GM18867 (cell line): Measurements from ENCODE around the gene DLG4.
"Not testable (repeated sequence)": the region's sequence is repeated elsewhere in the genome, so short reads cannot be mapped to it uniquely, and the experiment has no call there.

Experiments
- ATAC-seq: cut with Tn5 transposase; IDR thresholded peaks from one replicate; pipeline ENCODE4 v1.9.1; 2021; ENCODE audit warnings: mild to moderate bottlenecking, moderate library complexity; ENCODE audit not compliant: unreplicated experiment

The DLG4 gene

DNA sequence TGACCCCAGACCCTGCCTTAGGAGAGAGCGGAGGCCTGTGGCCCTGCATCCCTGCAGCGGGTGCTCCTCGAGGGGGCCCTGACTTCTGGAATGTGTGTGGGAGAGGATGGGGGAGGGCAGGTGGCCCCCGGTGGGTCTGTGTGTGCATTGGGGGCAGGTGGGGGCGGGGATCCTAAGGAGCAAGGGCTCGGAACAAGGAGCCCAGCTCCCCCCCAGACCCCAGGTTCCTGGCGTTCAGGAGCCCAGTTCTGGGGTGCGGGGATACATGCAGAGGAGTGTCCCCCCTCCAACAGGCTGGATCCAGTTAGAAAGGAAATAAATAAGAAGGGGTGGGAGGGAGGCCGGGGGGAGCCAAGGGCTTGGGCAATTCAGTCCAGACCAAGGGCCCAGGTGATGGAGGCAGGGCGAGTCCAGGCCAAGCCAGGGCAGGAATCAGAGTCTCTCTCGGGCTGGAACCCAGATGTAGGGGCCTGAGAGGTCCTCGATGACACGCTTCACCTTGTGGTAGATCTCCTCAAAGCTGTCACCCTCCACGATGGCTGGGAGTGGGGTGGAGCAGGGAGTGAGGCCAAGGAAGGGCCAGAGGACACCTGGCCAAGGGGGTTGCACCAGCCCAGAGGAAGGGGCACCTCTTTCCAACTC, 29.2 kb downstream of the DLG4 start:
- ATAC-seq = no peak

DNA sequence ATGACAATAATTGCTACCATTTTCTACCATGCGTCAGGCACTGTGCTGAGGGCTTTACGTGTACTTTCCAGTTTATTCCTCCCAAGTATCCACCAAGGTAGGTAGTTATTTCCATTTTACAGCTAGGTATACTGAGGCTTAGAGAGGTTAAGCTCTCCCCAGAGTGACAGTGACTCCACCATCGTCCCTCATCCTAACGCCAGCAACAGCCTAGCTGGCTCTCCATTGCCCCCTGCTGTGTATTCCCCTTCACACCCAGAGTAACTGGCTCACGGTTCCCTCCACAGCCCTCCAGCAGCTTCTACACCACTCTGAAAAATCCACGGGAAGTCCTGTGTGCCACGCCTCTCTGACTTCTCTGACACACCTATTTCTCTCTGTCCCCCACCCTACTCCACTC, 33.4 kb downstream of the DLG4 start:
- no peak for ATAC-seq

DNA sequence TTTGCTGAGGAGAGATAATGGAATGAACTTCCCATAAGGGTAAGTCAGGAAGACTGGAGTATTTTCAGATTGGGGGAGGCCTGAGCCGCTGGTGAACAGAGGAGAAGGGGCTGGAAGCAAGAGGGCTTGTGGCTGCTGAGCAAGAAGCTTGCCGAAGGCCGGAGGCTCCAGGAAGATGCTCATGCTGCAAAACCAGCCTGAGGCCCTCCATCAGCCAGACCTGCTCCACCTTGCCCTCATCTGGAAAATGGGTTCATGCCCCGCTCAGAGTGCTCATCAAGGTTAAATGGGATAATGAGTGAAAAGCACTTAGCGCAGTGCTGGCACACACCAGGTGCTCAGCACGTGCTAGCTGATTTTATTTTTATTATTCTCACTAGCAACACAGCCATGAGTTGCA, 35.0 kb downstream of the DLG4 start:
- ATAC-seq = no peak

DNA sequence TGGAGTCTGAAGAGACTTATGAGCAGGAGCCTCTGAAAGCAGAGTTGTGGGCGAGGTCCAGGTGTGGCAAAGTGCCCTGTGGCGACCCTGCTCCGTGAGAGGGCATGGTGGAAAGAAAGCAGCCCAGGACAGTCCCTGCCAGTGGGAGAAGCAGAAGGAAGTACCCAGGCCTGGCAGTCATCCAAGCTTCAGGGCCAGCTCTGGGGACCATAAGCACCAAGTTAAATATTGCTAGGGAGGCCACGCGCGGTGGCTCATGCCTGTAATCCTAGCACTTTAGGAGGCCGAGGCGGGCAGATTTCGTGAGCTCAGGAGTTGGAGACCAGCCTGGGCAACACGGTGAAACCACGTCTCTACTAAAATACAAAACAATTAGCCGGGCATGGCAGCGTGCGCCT, 35.5 kb downstream of the DLG4 start:
- ATAC-seq = no peak

DNA sequence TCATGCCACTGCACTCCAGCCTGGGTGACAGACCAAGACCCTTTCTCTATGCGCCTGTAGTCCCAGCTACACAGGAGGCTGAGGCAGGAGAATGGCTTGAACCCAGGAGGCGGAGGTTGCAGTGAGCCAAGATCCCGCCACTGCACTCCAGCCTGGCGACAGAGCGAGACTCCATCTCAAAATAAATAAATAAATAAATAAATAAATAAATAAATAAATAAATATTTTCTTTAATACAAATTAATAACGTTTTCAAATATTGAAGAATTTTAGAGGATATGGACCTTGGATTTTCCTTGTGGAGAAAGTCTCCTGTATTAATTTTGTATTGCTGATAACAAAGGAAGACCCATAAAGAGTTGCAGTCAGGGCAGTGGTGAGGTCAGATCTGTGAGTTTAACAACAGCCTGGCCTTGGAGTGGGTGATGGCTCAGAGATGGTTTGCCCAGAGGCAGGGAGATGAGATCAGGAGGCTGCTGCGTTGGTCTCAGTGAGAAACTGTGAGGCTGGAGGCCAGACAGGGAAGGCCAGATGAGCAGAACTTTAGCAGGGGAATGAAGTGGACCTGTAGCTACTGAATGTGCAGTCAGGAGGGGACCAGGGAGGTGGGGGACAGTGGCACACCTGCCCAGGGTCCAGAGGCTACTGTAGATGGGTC, 36.1 kb downstream of the DLG4 start:
- no peak for ATAC-seq

DNA sequence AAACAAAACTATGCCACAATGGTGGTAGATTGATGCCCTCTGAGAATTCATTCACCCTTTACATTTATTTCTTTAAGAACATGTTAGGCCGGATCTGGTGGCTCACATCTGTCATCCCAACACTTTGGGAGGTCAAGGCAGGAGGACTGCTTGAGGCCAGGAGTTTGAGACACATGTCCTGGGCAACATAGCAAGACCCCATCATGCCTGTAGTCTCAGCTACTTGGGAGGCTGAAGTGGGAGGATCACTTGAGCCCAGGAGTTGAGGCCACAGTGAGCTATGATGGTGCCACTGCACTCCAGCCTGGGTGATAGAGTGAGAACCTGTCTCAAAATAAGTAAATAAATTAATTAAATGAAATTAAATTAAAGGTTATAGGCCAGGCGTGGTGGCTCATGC, 37.5 kb downstream of the DLG4 start:
- not testable (repeated sequence) for ATAC-seq

DNA sequence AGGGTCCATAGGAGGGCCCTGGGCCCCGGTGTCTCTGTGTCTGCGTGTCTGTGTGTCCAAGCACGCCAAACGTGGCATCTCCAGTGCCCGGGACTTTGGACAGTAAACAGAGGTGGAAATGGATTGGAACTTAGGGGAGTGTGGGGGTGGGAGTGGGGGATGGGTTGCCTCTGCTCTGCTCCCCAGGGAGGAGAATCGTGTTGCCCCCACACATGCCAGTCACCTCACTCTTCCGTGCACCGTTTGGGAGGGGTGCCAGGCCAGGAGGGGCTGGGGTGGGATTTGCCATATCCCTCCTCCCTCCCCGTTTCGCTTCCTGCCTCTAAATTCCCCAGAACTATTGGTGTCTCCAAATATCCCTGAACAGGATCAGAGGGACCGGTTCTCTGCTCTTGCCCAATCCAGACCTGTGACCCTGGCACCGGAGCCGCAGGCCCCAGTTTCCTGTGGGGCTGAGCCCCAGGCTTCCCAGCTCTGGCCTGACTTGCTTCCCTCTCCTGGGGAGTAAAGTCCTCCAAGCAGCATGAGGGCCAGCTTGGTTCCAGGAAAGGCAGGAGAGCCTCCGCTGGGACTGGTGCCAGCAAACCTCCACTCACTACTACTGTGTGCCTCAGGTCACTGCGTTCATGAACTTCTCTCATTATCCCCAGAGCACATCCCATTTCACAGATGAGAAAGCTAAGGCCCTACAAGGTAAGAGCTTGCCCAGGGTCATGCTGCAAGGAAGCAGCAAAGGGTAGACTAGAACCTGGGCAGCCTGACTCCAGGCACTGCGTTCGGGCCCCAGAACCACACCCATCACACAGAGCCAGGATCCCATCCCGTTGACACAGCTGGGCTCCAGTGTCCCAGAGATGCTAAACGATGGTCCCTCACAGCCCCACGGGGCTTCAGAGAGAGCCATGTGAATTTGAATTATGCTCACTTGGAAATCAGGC, 40.0 kb downstream of the DLG4 start, which contains the start of gene ASGR1:
Gene ASGR1, minus strand, starts transcription at position 54 of the 938 bp plus-strand sequence. CDS start 807 bp downstream, outside the sequence.
- no peak for ATAC-seq

DNA sequence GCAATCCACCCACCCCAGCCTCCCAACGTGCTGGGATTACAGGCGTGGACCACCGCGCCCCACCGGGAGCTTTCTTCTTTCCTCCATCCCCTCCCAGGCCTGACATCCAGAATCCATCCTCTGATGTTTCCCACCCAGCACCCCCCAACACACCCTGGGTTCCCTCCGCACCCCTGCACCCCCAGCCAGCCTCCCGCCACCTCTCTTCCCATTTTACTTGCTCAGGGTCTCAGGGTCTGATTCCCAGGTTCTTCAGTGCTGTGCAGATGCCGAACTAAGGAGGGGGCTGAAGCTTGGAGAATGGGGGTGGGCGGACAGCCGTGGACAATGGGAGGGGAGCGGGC, 40.7 kb downstream of the DLG4 start:
- ATAC-seq = no peak

DNA sequence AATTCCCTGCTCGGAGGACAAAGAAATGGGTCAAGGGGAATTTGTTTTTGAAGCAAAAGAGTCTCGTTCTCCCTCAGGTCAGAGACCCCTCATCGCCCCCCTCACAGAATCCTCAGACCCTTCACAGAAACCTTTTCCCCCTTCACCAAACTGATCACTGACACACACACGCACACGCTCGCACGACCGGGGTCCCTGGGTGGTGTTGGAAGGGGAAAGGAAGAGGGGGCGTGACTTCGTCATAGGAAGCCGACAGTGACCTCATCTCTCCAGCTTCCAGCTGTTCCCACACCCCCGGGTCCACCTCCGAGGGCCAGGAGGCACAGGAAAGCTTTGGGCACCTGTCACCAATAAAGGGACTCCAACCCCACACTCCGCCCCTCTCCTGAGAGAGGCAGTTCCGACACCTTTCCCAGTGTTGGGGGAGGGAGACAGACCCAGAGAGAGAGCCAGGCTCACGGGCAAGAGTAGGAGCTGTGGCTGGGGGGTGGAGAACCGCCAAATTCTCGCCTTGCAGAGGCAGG, 41.6 kb downstream of the DLG4 start:
- ATAC-seq = no peak

DNA sequence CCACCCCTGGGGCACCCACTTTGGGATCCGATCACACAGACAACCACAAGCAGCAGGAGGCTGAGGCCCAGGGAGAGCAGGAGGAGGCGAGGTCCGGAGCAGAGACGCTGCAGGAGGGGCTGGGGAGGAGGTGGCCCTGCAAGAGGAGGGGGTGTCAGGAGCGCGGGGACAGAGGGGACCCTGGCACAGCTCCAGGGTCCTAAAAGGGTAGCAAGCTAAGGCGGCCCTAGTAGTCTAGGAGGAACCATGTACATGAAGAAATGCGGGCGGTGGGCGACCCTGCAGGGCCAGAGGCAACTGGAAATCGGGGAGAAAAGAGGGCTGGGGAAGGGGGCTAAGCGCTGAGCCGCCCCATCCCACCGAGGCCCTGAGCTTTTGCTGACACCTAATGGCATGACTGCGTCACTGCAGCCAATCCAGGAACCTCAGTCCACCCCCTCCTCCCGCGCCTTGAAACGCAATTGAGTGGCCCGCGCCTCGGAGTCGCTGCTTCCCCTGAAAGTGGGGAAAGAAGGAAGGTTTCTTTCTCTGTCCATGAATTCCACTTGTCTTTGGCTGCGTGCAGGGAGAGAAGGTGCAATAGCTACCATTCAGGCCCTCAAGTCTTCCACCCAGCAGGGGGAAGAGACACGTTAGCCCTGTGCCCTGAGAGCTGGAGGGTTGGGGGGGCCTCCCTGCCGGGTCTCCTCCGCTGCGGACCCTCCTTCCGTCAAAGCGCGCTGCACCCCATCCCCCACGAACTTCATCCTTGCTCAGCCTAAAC, 42.3 kb downstream of the DLG4 start:
- no peak for ATAC-seq

DNA sequence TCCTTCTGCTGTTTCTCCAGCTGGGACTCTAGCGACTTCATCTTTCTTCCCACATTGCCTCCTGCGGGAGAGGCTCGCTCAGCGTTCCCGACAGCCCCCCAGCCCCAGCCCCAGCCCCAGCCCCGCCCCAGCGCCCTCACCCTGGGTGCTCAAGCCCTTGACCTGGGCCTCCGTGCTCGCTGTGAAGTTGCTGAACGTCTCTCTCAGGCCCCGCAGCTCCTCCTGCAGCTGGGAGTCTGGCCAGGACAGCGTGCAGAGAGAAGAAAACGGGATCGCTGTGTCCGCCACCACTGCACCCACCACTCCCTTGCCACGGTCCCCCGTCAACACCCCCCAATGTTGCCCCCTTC, 42.8 kb downstream of the DLG4 start:
- no peak for ATAC-seq

DNA sequence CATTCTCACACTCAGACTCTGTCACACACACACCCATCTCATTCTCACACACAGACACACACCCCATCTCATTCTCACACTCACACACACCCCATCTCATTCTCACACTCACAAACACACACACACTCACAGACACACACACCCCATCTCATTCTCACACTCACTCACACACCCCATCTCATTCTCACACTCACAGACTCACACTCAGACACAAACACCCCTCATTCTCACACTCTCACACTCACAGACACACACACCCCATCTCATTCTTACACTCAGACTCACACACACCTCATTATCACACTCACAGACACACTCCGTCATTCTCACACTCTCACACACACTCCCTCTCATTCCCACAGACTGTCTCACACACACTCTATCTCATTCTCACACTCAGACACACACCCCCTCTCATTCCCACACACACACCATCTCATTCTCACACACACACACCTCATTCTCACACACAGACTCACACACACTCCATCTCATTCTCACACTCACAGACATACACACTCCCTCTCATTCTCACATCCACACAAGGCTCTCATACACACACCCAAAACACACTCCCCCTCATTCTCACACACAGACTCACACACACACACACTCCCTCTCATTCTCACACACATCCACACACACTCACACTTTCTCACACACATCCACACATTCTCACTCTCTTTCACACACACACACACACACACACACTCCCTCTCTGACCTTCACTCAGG, 43.4 kb downstream of the DLG4 start:
- ATAC-seq = no peak

DNA sequence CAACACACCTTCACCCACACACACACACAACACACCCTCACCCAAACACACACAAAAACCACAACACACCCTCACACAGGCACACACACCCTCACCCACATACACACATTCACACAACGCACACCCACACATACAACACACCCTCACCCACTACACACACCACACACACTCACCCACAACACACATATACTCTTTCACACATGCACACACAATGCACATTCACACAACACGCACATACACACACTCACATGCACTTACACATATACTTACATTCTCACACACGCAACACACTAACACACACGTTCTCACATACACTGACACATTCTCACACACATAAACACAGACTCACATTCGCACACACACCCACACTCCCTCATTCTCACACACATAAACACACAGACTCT, 44.3 kb downstream of the DLG4 start:
- no peak for ATAC-seq

DNA sequence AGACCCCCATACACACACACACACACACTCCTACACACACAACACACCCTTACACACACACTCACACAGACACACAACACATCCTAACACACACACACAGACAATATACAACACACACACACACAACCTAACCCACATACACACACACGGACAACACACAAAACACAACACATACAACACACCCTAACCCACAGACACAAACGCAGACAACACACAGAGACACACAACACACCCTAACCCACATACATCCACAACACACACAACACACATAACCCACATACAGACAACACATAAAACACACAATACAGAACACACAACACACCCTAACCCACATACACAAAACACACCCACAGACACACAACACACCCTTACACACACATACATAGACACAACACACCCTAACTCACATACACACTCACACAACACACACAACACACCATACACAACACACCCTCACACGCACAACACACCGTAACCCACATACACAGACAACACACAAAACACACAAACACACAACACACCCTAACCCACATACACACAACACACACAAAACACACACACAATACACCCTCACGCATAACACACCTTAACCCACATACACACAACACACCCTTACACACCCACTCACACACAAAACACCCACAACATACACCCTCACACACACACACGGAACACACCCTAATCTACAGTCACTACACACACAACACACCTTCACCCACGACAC, 44.9 kb downstream of the DLG4 start:
- ATAC-seq = no peak

DNA sequence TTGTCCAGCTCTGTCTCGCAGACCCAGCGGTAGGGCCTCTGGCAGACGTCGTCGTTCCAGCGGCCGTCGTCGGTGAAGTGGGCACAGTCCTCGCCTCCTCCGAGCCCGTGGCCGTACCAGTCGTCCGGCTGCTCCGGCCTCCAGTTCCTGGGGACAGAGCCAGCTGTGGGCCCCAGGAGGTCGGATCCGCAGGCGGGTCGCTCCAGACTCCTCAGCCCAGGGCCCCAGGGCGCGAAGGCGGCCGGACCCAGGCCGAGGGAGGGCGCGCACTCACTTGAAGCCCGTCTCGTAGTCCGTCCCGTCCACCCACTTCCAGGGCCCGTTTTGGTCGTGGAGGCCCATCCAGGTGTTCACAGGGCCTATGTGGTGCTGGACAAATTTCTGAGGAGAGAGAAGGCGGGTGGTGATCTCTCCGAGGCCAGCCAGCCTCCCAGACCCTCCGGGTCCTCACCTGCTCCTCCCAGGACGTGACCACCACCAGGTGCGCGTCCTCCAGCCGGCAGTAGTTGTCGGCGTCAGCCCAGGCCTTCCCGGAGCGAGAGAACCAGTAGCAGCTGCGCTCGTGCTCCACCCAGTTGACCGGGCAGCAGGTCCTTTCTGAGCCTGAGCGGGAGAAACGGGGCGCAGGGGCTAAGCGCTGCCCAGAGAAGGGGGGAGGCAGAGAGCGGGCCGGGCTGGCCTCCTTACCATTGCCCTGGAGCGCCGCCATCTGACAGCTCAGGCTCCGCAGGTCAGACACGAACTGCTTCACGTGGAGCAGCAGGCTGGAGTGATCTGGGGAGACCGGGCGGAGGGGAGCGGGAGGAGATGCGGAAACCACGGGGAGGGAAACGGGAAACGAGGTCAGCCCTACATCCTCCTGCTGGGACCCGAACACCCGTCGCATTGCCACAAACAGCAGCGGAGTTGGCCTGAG, 45.7 kb downstream of the DLG4 start:
- no peak for ATAC-seq

DNA sequence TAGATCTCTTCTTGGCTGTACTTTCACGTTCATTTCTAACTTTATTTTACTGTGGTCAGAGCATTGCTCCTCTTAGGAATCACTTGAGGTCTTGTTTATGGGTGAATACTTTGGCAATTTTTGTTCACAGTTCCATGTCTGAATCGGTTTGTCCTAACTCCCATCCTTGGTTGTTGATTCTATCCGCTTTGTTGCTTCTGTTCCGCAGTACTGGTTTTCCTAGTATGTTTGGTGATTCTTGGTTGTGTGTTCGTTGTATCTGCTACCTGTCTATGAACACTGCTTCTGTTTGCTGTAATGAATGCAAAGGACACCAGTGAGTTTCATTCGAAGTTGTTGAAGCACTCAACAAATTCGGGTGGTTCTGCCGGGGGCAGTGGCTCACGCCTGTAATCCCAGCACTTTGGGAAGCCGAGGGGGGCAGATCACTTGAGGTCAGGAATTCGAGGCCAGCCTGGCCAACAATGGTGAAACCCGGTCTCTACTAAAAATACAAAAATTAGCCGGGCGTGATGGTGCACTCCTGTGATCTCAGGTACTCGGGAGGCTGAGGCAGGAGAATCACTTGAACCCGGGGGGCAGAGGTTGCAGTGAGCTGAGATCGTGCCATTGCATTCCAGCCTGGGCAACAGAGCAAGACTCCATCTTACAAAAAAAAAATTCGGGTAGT, 47.0 kb downstream of the DLG4 start:
- not testable (repeated sequence) for ATAC-seq

DNA sequence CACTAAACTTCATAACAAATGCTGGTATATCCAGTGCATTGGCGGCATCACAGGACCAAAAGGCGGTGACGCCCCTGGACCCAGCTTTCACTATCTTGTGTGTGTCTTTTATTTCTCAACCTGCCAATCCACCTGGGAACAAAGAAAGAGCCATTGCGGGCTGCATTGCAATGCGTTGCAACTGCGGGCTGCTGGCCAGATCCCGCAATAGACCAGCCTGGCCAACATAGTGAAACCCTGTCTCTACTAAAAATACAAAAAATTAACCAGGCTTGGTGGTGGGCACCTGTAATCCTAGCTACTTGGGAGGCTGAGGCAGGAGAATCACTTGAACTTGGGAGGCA, 50.1 kb downstream of the DLG4 start:
- not testable (repeated sequence) for ATAC-seq
